GM15510 (cell line): ENCODE measurements around the gene WWC1.

ENCODE experiments used
- POLR2A ChIP-seq: IDR thresholded peaks from 3 replicates; pipeline ENCODE4 v1.6.1; 2011; ENCODE audit warnings: borderline replicate concordance; ENCODE audit not compliant: insufficient read length; ENCODE audit errors: extremely low read depth

The WWC1 gene

GRCh38 chr5:168314735-168315411 is 23.4 kb downstream of the WWC1 start:
- no peak for TF ChIP-seq POLR2A

DNA sequence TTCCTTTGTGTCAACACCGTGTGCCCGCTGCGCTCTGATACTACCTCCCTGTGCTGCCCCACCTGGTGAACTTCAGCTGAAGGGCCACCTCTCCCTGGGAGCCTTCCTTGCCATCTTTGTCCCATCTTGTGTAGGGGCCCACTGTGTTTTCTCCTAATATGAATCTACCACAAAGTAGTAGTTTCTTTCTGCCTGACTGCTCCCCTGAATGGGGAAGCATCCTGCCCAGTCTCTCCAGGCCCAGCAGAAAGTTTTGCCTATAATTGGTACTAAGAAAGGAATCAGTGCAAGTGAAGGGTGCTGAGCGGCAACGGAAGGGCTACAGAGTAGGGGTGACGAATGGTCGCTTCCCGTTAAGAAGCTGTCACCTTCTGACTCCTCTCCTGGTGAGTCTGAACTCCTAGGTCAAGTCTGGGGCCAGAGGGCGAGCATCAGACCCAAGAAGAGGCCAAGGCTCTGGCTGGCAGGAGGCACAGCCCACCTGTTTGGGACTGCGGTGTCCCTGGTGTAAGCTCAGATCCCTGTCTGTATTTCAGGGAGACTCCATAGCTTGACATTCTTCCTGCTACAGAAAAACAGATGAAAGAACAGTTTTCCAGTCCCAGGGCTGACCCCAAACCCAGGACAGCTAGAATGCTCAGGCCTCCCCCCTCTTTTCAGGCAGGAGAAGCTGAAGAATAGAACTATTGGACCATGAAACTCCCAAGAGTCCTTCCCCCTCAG is 24.1 kb downstream of the WWC1 start:
- TF ChIP-seq POLR2A: no peak

GRCh38 chr5:168316139-168316578 is 24.7 kb downstream of the WWC1 start:
- TF ChIP-seq POLR2A: no peak

- TF ChIP-seq POLR2A: no peak
Measured at GRCh38 chr5:168317096-168317520, 25.7 kb downstream of the WWC1 start.

- no peak for TF ChIP-seq POLR2A
Measured at GRCh38 chr5:168317521-168318147, 26.2 kb downstream of the WWC1 start.

GRCh38 chr5:168318240-168318639 is 26.8 kb downstream of the WWC1 start:
- no peak for TF ChIP-seq POLR2A

- no peak for TF ChIP-seq POLR2A
Measured at GRCh38 chr5:168319774-168320173, 28.3 kb downstream of the WWC1 start.

DNA sequence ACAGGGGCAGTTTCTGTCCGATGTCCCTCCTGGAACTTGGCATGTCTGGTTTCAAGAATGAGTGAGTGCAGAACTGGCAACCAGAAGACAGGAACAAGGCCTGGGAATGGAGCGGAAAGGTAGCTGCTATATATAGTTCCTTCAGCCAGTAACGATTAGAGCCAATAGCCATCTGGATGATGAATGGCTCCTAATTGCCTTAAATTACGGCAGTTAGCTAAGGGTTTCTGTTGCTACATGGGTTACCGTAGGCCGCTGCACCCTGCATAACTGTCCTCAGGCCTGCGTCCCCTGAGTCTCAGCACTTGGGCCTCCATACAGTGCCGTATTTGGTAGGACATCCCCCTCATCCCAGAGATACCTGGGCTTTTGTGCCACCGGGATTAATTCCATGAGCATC is 29.4 kb downstream of the WWC1 start:
- TF ChIP-seq POLR2A: no peak

GRCh38 chr5:168324859-168325630 is 33.6 kb downstream of the WWC1 start:
- no peak for TF ChIP-seq POLR2A

- TF ChIP-seq POLR2A: no peak
Measured at GRCh38 chr5:168327019-168327421, 35.6 kb downstream of the WWC1 start.

DNA sequence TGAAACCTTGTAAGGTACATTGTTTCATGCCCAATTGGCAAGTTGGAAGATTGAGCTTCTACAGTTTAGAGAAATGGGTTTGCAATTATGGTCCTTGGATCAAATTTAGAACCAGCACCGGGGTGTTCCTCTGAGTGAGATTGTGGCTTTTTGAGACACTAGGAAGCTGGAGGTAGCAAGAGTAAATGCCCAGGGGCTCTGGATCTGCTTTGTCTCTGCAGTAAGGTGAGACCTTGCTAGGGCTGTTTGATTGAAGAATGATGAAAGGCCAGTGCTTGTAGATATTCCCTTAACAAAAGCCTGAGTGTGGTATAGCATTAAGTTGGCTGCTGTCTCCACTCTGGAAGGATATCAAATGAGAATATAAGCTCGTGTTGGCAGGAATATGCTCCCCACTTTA is 36.0 kb downstream of the WWC1 start:
- TF ChIP-seq POLR2A: no peak

GRCh38 chr5:168327994-168328393 is 36.5 kb downstream of the WWC1 start:
- no peak for TF ChIP-seq POLR2A

DNA sequence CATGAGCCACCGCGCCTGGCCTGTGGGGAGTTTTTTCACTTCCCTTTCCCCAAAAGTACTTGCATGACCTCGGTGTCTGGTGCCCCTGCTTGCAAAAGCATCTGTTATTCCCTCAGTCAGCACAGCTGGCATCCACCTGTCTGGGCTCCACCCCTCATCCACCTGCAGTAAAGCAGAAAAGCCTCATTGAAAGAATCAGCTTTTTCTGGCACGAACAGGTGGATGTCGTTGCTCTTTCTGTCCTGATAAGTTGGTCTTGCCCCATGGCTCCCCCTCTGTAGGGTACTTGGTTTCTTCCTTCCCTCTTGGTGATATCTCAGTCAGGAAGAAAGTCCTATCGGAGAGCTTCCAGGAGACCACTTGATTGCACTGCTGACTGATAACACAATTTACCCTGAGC is 37.4 kb downstream of the WWC1 start:
- no peak for TF ChIP-seq POLR2A

DNA sequence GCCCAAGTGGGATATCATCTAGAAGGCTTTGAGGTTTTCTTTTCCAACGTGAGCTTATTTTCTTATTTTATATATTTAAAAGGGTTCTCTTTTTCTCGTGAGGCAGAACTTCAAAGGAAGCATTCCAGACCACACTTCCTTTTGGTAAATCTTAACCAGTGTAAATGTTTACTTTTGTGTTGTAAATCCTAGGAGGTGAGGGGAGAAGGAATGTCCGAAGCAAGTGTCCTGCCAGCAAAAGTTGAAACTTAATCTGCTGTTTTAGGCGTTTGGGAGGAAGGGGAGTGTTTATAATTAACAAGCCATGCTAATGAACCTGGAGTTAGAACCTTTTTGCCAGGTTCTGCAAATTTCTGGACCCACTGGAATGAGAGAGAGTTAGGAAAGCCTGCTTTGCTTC is 37.9 kb downstream of the WWC1 start:
- no peak for TF ChIP-seq POLR2A

DNA sequence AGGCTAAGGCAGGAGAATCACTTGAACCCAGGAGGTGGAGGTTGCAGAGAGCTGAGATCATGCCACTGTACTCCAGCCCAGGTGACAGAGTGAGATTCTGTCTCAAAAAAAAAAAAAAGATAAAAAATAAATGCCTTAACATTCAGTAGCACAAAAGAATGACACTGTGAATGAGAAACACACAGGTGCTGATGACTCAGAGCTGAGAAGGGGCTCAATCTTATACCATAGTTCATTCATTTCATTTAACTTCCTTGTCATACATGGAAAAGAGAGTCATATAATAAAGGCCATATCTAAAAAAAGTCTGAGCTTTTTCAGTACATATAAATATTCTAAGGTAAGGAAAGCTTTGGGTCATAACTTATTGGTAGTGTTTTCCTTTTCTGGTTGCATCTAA is 40.6 kb downstream of the WWC1 start:
- no peak for TF ChIP-seq POLR2A
